Measurements from ENCODE around the gene SPTAN1.

Gene SPTAN1

DNA sequence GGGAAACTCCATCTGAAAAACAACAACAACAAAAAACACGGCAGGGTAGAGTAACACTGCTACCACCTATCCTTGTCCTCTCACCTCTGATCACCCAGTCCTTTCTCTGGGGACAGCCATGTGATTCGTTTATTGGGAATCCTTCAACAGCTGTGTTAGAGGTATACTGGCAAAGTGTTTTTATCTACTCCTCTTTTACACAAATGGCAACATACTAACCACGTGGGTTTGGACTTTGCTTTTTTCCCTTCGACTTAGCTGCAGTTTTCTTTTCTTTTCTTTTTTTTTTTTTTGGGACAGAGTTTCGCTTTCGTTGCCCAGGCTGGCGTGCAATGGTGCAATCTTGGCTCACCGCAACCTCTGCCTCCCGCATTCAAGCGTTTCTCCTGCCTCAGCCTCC, 125.4 kb downstream of the SPTAN1 start:
- no peak for DNase-seq

All from left hindlimb (tissue), 1 donor.